K562 (cell line): ENCODE data around the gene GAB2. TPM values are rescaled to one million over a fixed set of nuclear protein-coding genes. Genes with fewer than 3 reads are reported as not detected.

Experiments
- ATAC-seq: fragments of 200-7000 bp; cut with Tn5 transposase; 3 replicates; pipeline ENCODE4 v1.9.1; 2020; ENCODE audit warnings: moderate library complexity
- BruUV-seq: library from RNA; stranded (reverse); fragments of 400-500 nt; replicated peaks from 2 replicates; lab custom pipeline; 2021; lab: Mats Ljungman, UMichigan
- CTCF ChIA-PET: fragments of 300-600 bp; formaldehyde crosslinking; extraction: SDS; loops from one replicate; lab custom pipeline; 2021; ENCODE audit warnings: low intra/inter-chr PET ratio; lab: Yijun Ruan, JAX
- POLR2A ChIA-PET: fragments of 300-600, 350-650 bp; sonication (Branson Sonifier 250); formaldehyde crosslinking; extraction: SDS; loops from one replicate; lab custom pipeline; 2021; ENCODE audit warnings: antibody characterized with exemption, inconsistent platforms; lab: Yijun Ruan, JAX
- DNase-seq, 4 experiments: peaks; one replicate each; pipeline versions ENCODE4 v3.0.0 to v3.0.0-alpha.2; 2011 to 2018; ENCODE audit warnings: low spot score in 3 of 4, mixed read lengths in 3 of 4; ENCODE audit errors: extremely low read depth in 1 of 4
- FAIRE-seq: peaks from 2 replicates; lab custom pipeline; 2011; peaks lifted over from hg19 to GRCh38; lab: Jason Lieb, UNC
- H2AFZ ChIP-seq: 2 replicates; pipeline ENCODE4 v1.6.0; 2011; ENCODE audit warnings: low read depth, low read length, control low read depth, inconsistent platforms
- H3K27ac ChIP-seq: fragments of 200-600 bp; 3 replicates; pipeline ENCODE4 v1.8.0; 2011; ENCODE audit warnings: low read depth, mild to moderate bottlenecking, control low read depth, inconsistent platforms, low read length, moderate library complexity, mixed read lengths; ENCODE audit errors: extremely low read depth
- H3K27me3 ChIP-seq, 2 experiments: fragments of 300-600 bp in 1 of 2; 2 replicates in 1 of 2; 3 replicates in 1 of 2; pipeline versions ENCODE4 v1.6.0 to v1.8.0; 2011; ENCODE audit warnings: inconsistent platforms in 2 of 2, low read length in 2 of 2, mild to moderate bottlenecking in 1 of 2, mixed read lengths in 1 of 2, moderate library complexity in 1 of 2; ENCODE audit not compliant: control insufficient read depth in 2 of 2, insufficient read depth in 2 of 2
- H3K36me3 ChIP-seq: fragments of 300-600 bp; 3 replicates; pipeline ENCODE4 v1.8.0; 2011; ENCODE audit warnings: mild to moderate bottlenecking, low read length, inconsistent platforms; ENCODE audit not compliant: control insufficient read depth, insufficient read depth
- H3K4me1 ChIP-seq, 2 experiments: fragments of 200-600 bp in 1 of 2; replicated peaks in 1 of 2; 2 replicates in 1 of 2; 3 replicates in 1 of 2; pipeline versions ENCODE4 v1.5.1 to v1.8.0; 2011; ENCODE audit warnings: inconsistent platforms in 2 of 2, low read length in 2 of 2, mild to moderate bottlenecking in 1 of 2, mixed read lengths in 1 of 2, moderate library complexity in 1 of 2; ENCODE audit not compliant: control insufficient read depth in 2 of 2, insufficient read depth in 2 of 2
- H3K4me2 ChIP-seq: 2 replicates; pipeline ENCODE4 v1.6.1; 2011; ENCODE audit warnings: low read length, control low read depth, inconsistent platforms, mixed read lengths; ENCODE audit not compliant: insufficient read depth
- H3K4me3 ChIP-seq: fragments of 200-600 bp; sonication (generic), shearing (Covaris generic); 2 replicates; pipeline ENCODE4 v1.5.1; 2016; ENCODE audit warnings: control low read depth, inconsistent platforms
- H3K79me2 ChIP-seq: fragments of 200-600 bp; 3 replicates; pipeline ENCODE4 v1.8.0; 2011; ENCODE audit warnings: low read length, inconsistent platforms; ENCODE audit not compliant: control insufficient read depth, insufficient read depth
- H3K9ac ChIP-seq, 2 experiments: 2 replicates each; pipeline versions ENCODE4 v1.6.0 to v1.6.1; 2011; ENCODE audit warnings: low read depth in 2 of 2, low read length in 2 of 2, control low read depth in 1 of 2, inconsistent platforms in 1 of 2, mild to moderate bottlenecking in 1 of 2, mixed read lengths in 1 of 2; ENCODE audit not compliant: insufficient read depth in 1 of 2
- H3K9me1 ChIP-seq: one replicate; pipeline ENCODE4 v1.6.0; 2011; ENCODE audit warnings: inconsistent platforms, mild to moderate bottlenecking, low read length, moderate library complexity; ENCODE audit not compliant: control insufficient read depth, insufficient read depth
- H3K9me3 ChIP-seq: replicated peaks from 2 replicates; pipeline ENCODE4 v1.5.1; 2011; ENCODE audit warnings: low read depth, low read length, inconsistent platforms; ENCODE audit not compliant: control insufficient read depth, insufficient read depth
- H4K20me1 ChIP-seq: replicated peaks from 2 replicates; pipeline ENCODE4 v1.6.1; 2011; ENCODE audit warnings: low read length, inconsistent platforms, mixed read lengths; ENCODE audit not compliant: control insufficient read depth, insufficient read depth
- AFF1 ChIP-seq, 2 experiments: fragments of 450-650 bp; IDR thresholded peaks; 2 replicates each; pipeline ENCODE4 v1.6.1; 2018; ENCODE audit warnings: mild to moderate bottlenecking in 2 of 2, low read depth in 1 of 2; ENCODE audit not compliant: partially characterized antibody in 2 of 2
- MTF1 ChIP-seq: fragments of 250-450 bp; sonication (Bioruptor Pico); IDR thresholded peaks from 2 replicates; pipeline ENCODE4 v1.9.0; 2021; ENCODE audit warnings: moderate library complexity, mild to moderate bottlenecking, inconsistent platforms, borderline replicate concordance
- ZNF263 ChIP-seq: sonication (generic); formaldehyde crosslinking; IDR thresholded peaks from 2 replicates; pipeline ENCODE4 v1.8.0; 2022; ENCODE audit warnings: mild to moderate bottlenecking, missing genetic modification reagents, borderline replicate concordance
- WGBS: fragments of 100-300 bp; shearing (Covaris generic); methylation state at CpG from one replicate; pipeline ENCODE4 v1.1.6; 2016; ENCODE audit warnings: low coverage, mixed read lengths; ENCODE audit not compliant: insufficient coverage; ENCODE audit errors: missing lambda C conversion rate; 5-methylcytosine and 5-hydroxymethylcytosine counted together
- in situ Hi-C: fragments of 300-500 bp; cut with MboI; formaldehyde crosslinking; loops from 4 replicates; pipeline ENCODE4 v1.15.0; 2018; ENCODE audit warnings: inconsistent platforms, mixed read lengths
- intact Hi-C: fragments of 100-400 bp; cut with micrococcal nuclease; formaldehyde crosslinking; loops from 2 replicates; pipeline ENCODE4 v1.14.2; 2022
- polyA plus RNA-seq, 8 experiments: library from polyadenylated mRNA; depleted of rRNA in 4 of 8; stranded (reverse) in 5 of 8; unstranded in 3 of 8; fragments of >200 nt; fragmentation: Nextera tagmentation in 2 of 8; fragmentation: Illumina TruSeq in 1 of 8; extraction: Ambion mirVana in 2 of 8; extraction: Trizol in 1 of 8; gene quantifications; 2 replicates each; pipeline versions ENCODE4 v1.2.1 to v1.2.3, GENCODE V29; 2011 to 2014; ENCODE audit warnings: inconsistent platforms in 1 of 8, missing spikeins in 1 of 8
- total RNA-seq, 7 experiments: library from RNA; depleted of rRNA in 6 of 7; stranded (reverse); fragments of >200 nt in 6 of 7; fragmentation: Illumina TruSeq in 2 of 7; extraction: Trizol in 2 of 7; gene quantifications; 2 replicates each; pipeline versions ENCODE4 v1.2.1 to v1.2.3, GENCODE V29; 2011 to 2021; ENCODE audit warnings: low replicate concordance in 1 of 7

Gene GAB2
- total and polyA plus RNA-seq, 9 of the 15 experiments (the other 6 are each of a cell fraction or from before 2014, with no cell fraction given): 2.3 to 35.2 (median 16.1) TPM

GRCh38 chr11:78205256-78205655 is 212.4 kb downstream of the GAB2 start:
- no TSS peak for BruUV-seq
- no peak overlapping the region for H2AFZ ChIP-seq
- peaks cover 19% of the 10 kb centered on the region; the same call in 2 of the 3 replicates for H3K36me3 ChIP-seq
- H3K4me1 ChIP-seq: peaks cover 0 to 12% of the 10 kb centered on the region in 2 experiments; a peak in 4 of 5 replicates
- DNase-seq (no peak), FAIRE-seq (no peak), ATAC-seq (no peak)
- H3K9me3 ChIP-seq: no peaks in the 10 kb centered on the region
- no peaks in the 10 kb centered on the region for H3K27me3 ChIP-seq
- H3K4me3 ChIP-seq: no peak overlapping the region
- no peak overlapping the region for H3K4me2 ChIP-seq
- TF ChIP-seq AFF1 (IDR thresholded peaks at IDR 0.05; ENCODE audit: low read depth in 1 of 2, partially characterized antibody in 2 of 2) (no peak), ZNF263 (CRISPR knock-in tag) (no peak), MTF1 (no peak)
- no peak overlapping the region for H3K9ac ChIP-seq
- in situ Hi-C loops: no loop called here
- 67% methylated on average over 4 of the region's 4 CpGs for WGBS
- POLR2A ChIA-PET: interaction anchor here (0.6 to 0.7 kb wide), 3 partner anchors 10 to 1898 kb away, joined by 3 read pairs; no protein-coding TSS in a partner anchor
- H3K9me1 ChIP-seq: no peaks in the 10 kb centered on the region
- CTCF ChIA-PET: no interaction called here
- no peaks in the 10 kb centered on the region for H4K20me1 ChIP-seq
- H3K27ac ChIP-seq: no peak overlapping the region
- intact Hi-C loops: no loop called here
- H3K79me2 ChIP-seq: no peaks in the 10 kb centered on the region
